GM19452 (cell line): ENCODE data around the gene C12orf57.

Experiments used
- ATAC-seq: cut with Tn5 transposase; IDR thresholded peaks from one replicate; pipeline ENCODE4 v1.9.1; 2021; ENCODE audit not compliant: unreplicated experiment

Gene C12orf57

DNA sequence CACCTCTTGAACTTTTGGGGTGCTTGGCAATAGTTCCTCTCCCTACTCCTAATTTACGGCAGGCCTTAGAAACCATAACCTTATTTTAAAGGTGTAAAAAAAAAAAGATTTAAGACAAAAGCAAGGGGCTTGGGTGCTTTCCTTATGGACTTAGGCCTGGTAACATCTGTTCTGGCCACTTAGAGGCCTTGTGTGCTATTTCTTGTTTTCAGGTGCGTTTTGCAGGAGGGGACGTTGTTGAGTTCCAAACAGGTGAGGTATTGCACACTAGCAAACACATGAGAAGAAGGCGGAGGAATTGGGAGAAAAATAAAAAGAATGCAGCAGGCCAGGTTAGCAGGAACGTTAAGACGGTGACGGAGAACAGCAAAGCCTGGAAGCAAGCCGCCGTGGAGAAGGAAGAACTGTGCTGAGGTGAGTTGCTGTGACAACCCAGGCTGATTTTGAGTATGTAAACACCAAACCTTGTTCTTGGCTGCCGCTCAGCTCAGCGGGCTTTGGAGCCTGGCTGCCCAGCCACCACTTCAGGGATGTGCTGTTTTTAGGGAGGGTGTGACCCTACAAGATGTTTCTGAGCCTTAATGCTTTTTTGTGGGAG is 44.2 kb downstream of the C12orf57 start:
- no peak for ATAC-seq
